Stimulated activated CD4-positive, alpha-beta T cell treated with anti-CD3 and anti-CD28 coated beads, Interleukin-1b, Interleukin-23, amount 100 ng/mL, for 4 hours (primary cell): ENCODE results near the gene REG1A.

Experiments
- DNase-seq, 2 donors: peaks; one replicate each; pipeline ENCODE4 v3.0.0-alpha.2; 2020; ENCODE audit warnings: low read depth in 2 of 2

Gene REG1A

GRCh38 chr2:79120194-79120713 lies at the start of gene REG1A:
REG1A (plus strand) TSS chr2:79120488; CDS start chr2:79120862, 374 bp downstream.
- no peak for DNase-seq

- no peak for DNase-seq
These were observed 49.2 kb upstream of the REG1A start for GRCh38 chr2:79071078-79071477.

- DNase-seq = no peak
These were observed 37.3 kb upstream of the REG1A start for GRCh38 chr2:79082987-79083386.

GRCh38 chr2:79083597-79084251 lies 36.6 kb upstream of the REG1A start:
- no peak for DNase-seq

- no peak for DNase-seq
These were observed 35.7 kb upstream of the REG1A start for GRCh38 chr2:79084495-79085135.

- DNase-seq = no peak
These were observed 34.9 kb upstream of the REG1A start for GRCh38 chr2:79085382-79085781.

GRCh38 chr2:79086255-79086654 lies 34.0 kb upstream of the REG1A start:
- DNase-seq = no peak

GRCh38 chr2:79087785-79088364 lies 32.4 kb upstream of the REG1A start, which contains the start of gene REG1B:
REG1B (minus strand) TSS chr2:79087993; CDS start chr2:79087612, 381 bp downstream.
- DNase-seq = no peak

GRCh38 chr2:79090693-79091092 lies 29.6 kb upstream of the REG1A start:
- DNase-seq = no peak

- no peak for DNase-seq
These were observed 22.4 kb upstream of the REG1A start for GRCh38 chr2:79097843-79098242.

- DNase-seq = no peak
These were observed 21.1 kb upstream of the REG1A start for GRCh38 chr2:79099140-79099686.

GRCh38 chr2:79100285-79100684 lies 20.0 kb upstream of the REG1A start:
- no peak for DNase-seq

GRCh38 chr2:79101024-79101423 lies 19.3 kb upstream of the REG1A start:
- DNase-seq = no peak

GRCh38 chr2:79103214-79103613 lies 17.1 kb upstream of the REG1A start:
- no peak for DNase-seq

- DNase-seq = no peak
These were observed 15.0 kb upstream of the REG1A start for GRCh38 chr2:79105259-79105658.

- no peak for DNase-seq
These were observed 8.0 kb upstream of the REG1A start for GRCh38 chr2:79112269-79112668.

- DNase-seq = no peak
These were observed 5.3 kb upstream of the REG1A start for GRCh38 chr2:79114797-79115494.

GRCh38 chr2:79116997-79117928 lies 3.0 kb upstream of the REG1A start:
- no peak for DNase-seq

- no peak for DNase-seq
These were observed 2.4 kb downstream of the REG1A start for GRCh38 chr2:79122676-79123075.

GRCh38 chr2:79124907-79125720 lies 4.8 kb downstream of the REG1A start:
- DNase-seq = no peak
